DMS79 treated with DMSO at 0.1 percent for 48 hours (cell line): Measurements from ENCODE around the gene LYPD6B.

Experiments
- DNase-seq: peaks from one replicate; lab custom pipeline; 2025; lab: John Stamatoyannopoulos, UW

The LYPD6B gene

DNA sequence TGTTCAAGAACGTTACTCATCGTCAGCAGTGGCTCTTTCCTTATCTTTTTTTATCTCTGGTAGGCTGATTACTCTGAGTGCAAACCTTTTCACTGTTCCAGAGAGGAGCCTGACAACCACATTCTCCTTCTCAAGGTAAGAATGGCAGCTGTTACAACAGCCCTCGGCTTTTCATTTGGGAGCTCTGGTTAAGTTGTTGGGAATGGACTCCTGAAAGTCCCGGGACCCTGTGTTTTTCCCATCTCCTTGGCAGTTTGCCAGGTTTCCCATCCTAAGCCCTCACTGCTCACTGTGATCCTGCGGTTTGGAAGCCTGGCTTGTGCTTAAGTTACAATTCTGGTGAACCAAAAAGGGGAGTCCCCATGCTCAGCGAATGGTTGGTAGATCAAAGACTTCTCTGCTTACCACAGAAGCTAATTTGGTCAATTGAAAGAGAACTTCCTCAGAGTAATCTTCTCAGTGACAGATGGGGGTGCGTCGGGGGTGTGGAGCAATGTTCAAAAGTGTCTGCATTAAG, 122.3 kb downstream of the LYPD6B start:
- DNase-seq = no peak

GRCh38 chr2:149161481-149162225, 123.2 kb downstream of the LYPD6B start:
- no peak for DNase-seq

- DNase-seq = no peak
Measured at GRCh38 chr2:149164296-149164695, 125.8 kb downstream of the LYPD6B start.

DNA sequence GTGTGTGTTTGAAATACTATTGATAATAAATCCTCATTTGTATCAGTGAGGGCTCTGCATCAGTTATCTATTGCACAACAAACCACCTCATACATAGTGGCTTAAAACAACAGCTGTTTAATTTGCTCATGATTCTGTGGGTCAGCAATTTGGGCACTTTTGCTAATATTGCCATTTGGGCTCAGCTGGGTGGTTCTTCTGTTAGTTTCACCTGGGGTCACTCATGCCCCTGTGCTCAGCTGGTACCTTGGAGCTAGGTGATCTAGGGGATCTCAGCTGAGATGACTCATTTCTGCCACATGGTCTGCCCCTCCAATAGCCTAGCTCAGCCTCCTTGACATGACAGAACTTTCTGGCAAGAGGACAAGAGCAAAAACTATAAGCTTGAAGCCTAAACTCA, 126.3 kb downstream of the LYPD6B start:
- no peak for DNase-seq

- no peak for DNase-seq
Measured at GRCh38 chr2:149167001-149167780, 128.7 kb downstream of the LYPD6B start.

DNA sequence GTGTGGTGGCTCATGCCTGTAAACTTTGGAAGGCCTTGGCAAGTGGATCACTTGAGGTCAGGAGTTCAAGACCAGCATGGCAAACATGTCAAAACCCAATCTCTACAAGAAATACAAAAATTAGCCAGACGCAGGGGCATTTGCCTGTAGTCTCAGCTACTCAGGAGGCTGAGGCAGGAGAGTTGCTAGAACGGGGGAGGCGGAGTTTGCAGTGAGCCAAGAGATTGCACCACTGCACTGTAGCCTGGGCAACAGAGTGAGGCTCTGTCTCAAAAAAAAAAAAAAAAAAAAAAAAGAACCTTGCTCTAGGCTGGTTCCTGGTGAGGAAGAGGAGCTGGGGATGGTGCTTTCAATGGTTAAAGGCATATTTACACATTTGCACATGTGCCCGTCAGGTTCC, 129.4 kb downstream of the LYPD6B start:
- no peak for DNase-seq

DNA sequence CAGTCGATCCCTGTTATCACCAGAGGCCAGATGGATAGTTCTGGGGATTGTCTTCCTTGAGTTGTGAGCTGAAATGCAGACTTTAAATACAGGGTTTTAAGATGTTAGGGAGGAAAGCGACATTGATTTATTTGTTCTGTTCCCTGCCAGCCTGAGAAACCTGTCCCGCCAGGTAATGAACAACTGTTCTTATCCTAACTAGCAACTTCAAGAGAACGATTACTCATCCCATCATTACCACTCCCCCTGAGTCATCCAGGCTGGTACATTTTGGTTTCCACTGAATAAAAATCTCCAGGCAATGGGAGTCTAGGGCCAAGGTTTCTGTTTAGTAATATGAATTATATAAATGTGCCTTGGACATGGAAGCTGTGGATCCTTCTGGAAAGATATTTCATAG, 131.2 kb downstream of the LYPD6B start:
- DNase-seq = no peak

- no peak for DNase-seq
Measured at GRCh38 chr2:149170156-149170555, 131.7 kb downstream of the LYPD6B start.

DNA sequence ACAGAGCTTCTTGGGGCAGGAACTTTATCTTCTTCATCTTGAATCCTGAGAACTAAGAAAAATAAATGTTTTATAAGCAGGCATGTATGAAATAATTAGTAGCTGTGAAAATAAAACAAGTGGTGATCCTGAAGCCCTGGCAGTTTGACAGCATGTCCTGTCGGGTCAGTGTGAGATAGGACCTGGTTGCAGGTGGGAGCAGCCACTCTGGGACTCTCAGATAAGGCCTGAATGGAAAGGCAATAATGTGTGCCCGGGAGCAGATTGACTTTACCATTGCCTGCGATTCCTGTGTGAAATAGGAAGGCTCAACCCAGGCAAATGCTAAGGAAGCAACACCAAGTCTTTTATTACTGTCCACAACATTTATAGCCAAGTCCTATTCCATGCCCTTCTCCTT, 132.4 kb downstream of the LYPD6B start:
- DNase-seq = no peak

DNA sequence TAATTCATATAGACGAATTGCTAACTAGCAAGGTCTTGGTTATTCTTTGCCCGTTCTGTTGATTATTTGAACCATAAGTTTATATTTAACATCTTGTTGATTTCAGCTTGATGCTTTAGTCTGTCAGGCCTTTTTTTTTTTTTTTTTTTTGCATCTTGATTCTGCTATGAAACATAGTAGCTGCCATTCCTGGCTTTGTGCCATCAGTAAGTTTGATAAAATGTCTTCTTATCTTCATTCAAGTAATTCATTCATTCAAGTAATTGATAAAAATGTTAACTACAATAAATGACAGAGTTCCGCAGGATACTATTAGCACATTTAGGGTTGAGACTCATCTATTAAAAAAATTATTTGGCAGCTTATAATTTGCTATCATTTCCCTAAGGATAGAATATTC, 134.7 kb downstream of the LYPD6B start:
- DNase-seq = no peak

- no peak for DNase-seq
Measured at GRCh38 chr2:149175956-149176355, 137.5 kb downstream of the LYPD6B start.

GRCh38 chr2:149178612-149179011, 140.1 kb downstream of the LYPD6B start:
- no peak for DNase-seq

DNA sequence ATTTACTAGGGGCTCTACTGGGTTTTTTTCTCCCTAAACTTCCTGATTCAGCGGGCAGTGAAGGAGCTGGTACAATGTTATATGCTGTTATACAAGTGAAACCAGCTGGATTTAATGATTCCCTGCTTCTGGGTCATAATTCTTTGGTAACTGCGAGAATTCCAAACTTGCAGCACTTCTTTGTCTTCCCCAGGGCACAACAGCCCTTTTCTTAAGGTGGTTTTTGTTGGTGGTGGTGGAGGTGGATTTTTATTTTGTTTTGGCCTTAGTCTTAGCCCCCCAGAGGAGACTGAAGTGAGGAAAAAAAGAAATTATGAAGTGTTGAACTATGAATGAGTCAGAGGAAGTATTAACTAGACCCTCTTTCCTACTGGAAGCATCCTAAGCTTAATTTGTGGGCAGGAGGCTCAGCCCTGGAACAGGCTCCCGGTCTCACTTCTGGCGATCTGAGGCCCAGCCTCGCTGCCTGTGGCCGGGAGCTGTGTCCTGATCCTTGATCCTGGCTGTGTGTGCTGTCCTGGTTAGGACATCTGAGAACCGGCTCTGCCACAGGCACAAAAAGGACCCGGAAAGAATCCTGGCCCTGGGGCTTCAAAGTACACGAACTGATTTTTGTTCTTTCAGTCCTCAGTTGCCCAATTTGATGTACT, 141.9 kb downstream of the LYPD6B start:
- DNase-seq = no peak

GRCh38 chr2:149183187-149183586, 144.7 kb downstream of the LYPD6B start:
- DNase-seq = no peak

GRCh38 chr2:149184991-149185390, 146.5 kb downstream of the LYPD6B start:
- DNase-seq = no peak

- DNase-seq = no peak
Measured at GRCh38 chr2:149185942-149186490, 147.5 kb downstream of the LYPD6B start.

DNA sequence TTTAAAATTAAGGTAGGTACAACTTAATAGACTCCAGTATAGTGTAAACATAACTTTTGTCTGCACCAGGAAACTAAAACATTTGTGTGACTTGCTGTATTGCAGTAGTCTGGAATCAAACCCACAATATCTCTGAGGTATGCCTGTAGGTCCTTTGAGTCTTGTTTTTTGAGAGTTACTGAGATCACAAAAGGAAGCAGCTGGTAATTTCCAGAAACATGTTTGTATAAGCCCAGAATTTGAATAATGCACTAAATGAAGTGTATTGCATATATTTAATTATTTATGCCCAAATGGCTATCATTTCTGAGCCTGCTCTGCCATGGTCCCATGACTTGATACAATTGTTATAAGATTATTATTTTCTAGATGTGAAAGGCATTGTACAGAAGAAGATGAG, 148.6 kb downstream of the LYPD6B start:
- no peak for DNase-seq

DNA sequence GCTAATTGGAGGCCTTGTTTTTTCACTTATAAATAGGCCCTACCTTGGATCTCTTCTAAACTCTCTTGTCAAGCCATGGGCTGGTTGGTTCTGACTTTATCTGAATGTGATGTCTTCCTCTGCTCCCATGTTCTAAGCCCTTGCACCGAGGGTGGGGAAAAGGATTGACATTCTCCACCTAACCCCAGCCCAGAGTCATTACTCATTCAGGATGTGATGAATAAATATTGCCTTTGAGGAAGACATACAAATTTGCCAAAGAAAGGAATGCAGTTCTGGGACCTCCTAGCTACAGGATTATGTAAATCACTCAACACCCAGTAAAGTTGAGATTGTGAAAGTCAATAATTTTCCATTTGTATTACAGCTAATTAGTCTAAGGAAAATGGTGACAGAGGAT, 149.8 kb downstream of the LYPD6B start:
- no peak for DNase-seq

DNA sequence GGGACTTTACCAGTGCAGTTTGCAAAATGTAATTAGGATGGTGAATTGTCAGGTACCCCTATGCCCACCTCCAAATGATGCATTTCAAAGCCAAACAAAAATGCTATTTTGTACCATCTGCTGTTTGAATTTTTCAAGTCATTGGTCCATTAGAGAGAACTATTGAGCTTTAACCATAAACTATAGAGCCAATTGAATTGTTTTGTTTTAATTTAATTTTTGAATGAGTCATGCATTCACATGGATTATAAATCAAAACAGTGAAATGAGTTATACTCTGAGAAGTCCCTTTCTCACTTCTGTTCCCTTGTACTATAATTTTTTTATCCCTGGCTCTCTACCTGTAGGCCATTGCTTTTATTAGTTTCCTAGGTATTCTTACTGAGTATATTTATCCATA, 151.3 kb downstream of the LYPD6B start:
- DNase-seq = no peak

GRCh38 chr2:149191915-149192314, 153.4 kb downstream of the LYPD6B start:
- DNase-seq = no peak

GRCh38 chr2:149192427-149192826, 153.9 kb downstream of the LYPD6B start:
- no peak for DNase-seq

DNA sequence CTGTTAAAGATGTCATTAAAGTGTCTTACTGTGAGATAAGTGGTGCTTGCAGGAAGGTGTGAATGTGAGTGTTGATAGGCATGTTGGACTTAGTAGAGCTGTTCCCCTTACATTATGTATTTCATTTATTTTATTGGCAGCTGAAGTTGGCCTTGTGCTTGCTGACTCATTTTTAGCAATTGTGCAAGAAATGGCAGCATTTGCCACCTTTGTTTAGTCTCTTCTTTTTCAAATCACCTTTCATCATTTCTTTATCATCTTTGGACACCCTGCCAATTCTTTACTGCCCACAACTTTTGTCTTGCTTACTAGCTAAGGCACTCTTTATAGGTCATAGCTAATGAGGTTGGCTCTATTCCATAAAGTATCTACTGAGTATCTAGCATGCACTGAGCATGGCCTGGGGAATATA, 161.6 kb downstream of the LYPD6B start:
- DNase-seq = no peak

GRCh38 chr2:149204686-149205085, 166.2 kb downstream of the LYPD6B start:
- no peak for DNase-seq
